ENCODE data around the gene AQP7. TPM values are rescaled to one million over a fixed set of nuclear protein-coding genes. Genes with fewer than 3 reads are reported as not detected.

Gene AQP7
- total and polyA plus RNA-seq, 9 of the 15 experiments (the other 6 are each of a cell fraction or from before 2014, with no cell fraction given): 0.04 to 0.53 (median 0.07) TPM; not detected in 4

- TF ChIP-seq ZNF592 (IDR thresholded peaks at IDR 0.05): no peak
- TF ChIP-seq RCOR1 (IDR thresholded peaks at IDR 0.05; ENCODE audit: borderline replicate concordance in 1 of 2, low read depth in 2 of 2, low read length in 2 of 2): peak in 1 of 2 experiments; percentile 90; a peak in 2 of 4 replicates
- TF ChIP-seq ARID2 (IDR thresholded peaks at IDR 0.05): no peak
- peak in 1 of 2 experiments; percentile 33; a peak in 1 of 4 replicates for TF ChIP-seq TRIM24 (IDR thresholded peaks at IDR 0.05)
- peak; percentile 21; the same call in 1 of the 2 replicates for TF ChIP-seq MTA1 (IDR thresholded peaks at IDR 0.05; ENCODE audit: borderline replicate concordance)
- no peak for TF ChIP-seq POLR2B (IDR thresholded peaks at IDR 0.05; ENCODE audit: low read depth, partially characterized antibody)
- peak; percentile 78 for TF ChIP-seq ZNF316 (IDR thresholded peaks at IDR 0.05)
- no peak for TF ChIP-seq BDP1 (IDR thresholded peaks at IDR 0.05; ENCODE audit: insufficient read depth, insufficient read length)
- TF ChIP-seq NCOA6 (IDR thresholded peaks at IDR 0.05): no peak
- TF ChIP-seq MTA2 (IDR thresholded peaks at IDR 0.05; ENCODE audit: low read depth): peak; percentile 52; the same call in 1 of the 2 replicates
- TF ChIP-seq NRF1 (conservative IDR thresholded peaks at IDR 0.05 in 1 of 2, IDR thresholded peaks at IDR 0.05 in 1 of 2): peak; percentile 47 to 51; a peak in 2 of 4 replicates
- TF ChIP-seq EP300 (IDR thresholded peaks at IDR 0.05; ENCODE audit: low read length): peak; percentile 62; the same call in 1 of the 2 replicates
- TF ChIP-seq SMARCA4 (IDR thresholded peaks at IDR 0.05): peak; percentile 52; the same call in 1 of the 2 replicates
- TF ChIP-seq ZBTB40 (IDR thresholded peaks at IDR 0.05): no peak
- TF ChIP-seq ZBTB40 (CRISPR knock-in tag; IDR thresholded peaks at IDR 0.05): no peak
- no peak for TF ChIP-seq ESRRA (IDR thresholded peaks at IDR 0.05; ENCODE audit: borderline replicate concordance, low read depth)
- TF ChIP-seq DPF2 (IDR thresholded peaks at IDR 0.05): peak; percentile 79
Observed at GRCh38 chr9:33375841-33376321, 26.5 kb downstream of the AQP7 start (continued).
